ENCODE results near the gene UBAP1L. TPM values are rescaled to one million over a fixed set of nuclear protein-coding genes. Genes with fewer than 3 reads are reported as not detected.
"Not testable (repeated sequence)": the region's sequence is repeated elsewhere in the genome, so short reads cannot be mapped to it uniquely, and the experiment has no call there.

The UBAP1L gene
- polyA plus RNA-seq, 1 donor = 4.9 TPM

DNA sequence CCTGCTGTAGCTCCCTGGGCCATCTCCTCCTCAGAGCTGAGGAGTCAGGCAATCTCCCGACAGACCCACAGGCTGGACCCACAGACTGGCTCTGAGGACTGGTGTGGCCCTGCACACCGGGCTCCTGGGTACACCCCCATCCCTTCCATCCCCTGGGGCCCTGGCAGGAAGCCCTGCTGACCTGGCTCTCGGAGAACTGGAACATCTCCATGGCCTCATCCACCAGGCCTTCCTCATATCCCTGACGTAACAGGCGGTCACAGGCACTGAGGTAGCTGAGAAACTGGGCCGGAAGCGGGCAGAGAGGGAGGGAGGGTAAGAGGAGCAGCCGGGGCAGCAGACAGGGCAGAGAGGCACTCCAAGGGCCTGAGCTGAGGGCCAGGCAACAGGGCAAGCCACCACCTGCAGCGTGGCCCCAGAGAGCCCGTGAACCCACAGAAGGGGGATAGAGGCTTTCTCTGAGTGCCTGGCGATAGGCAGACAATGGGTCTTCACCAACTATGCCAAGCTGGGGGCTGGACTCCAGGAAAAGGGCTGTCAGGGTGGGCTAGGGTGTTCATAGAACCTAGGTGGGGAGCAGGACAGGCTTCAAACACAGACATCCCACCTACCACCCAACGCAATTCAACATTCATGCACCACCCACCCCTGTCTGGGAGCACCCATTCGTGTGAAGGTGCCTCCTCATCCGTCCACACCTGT is 20.6 kb downstream of the UBAP1L start:
- Histone ChIP-seq H3K4me1 (ENCODE audit: control insufficient read depth, insufficient read depth, low read length) (peaks cover 63% of the 10 kb centered on the region), H3K4me3 (ENCODE audit: low read length) (no peak overlapping the region), H3K36me3 (ENCODE audit: control insufficient read depth, insufficient read depth, low read length) (peaks cover 24% of the 10 kb centered on the region), H3K27me3 (ENCODE audit: control insufficient read depth, insufficient read depth, low read length) (no peaks in the 10 kb centered on the region), H3K27ac (ENCODE audit: low read length) (peak overlapping the region; percentile 81), H3K9me3 (ENCODE audit: control insufficient read depth, low read depth, low read length) (no peaks in the 10 kb centered on the region)
- WGBS (ENCODE audit: insufficient coverage, low lambda C conversion rate) = no CpG with 5 or more reads among the region's 14 CpGs
- DNase-seq = peak in 1 of 2 donors; percentile 64

GRCh38 chr15:65093793-65094170 is 21.2 kb downstream of the UBAP1L start:
- not testable (repeated sequence) for DNase-seq; H3K4me3 ChIP-seq (ENCODE audit: low read length); H3K9me3 ChIP-seq (ENCODE audit: control insufficient read depth, low read depth, low read length); H3K27me3 ChIP-seq (ENCODE audit: control insufficient read depth, insufficient read depth, low read length)
- WGBS (ENCODE audit: insufficient coverage, low lambda C conversion rate) = no CpG with 5 or more reads among the region's 13 CpGs
- Histone ChIP-seq H3K4me1 (ENCODE audit: control insufficient read depth, insufficient read depth, low read length) (peaks cover 70% of the 10 kb centered on the region), H3K36me3 (ENCODE audit: control insufficient read depth, insufficient read depth, low read length) (peaks cover 17% of the 10 kb centered on the region), H3K27ac (ENCODE audit: low read length) (peak overlapping the region; percentile 81)

DNA sequence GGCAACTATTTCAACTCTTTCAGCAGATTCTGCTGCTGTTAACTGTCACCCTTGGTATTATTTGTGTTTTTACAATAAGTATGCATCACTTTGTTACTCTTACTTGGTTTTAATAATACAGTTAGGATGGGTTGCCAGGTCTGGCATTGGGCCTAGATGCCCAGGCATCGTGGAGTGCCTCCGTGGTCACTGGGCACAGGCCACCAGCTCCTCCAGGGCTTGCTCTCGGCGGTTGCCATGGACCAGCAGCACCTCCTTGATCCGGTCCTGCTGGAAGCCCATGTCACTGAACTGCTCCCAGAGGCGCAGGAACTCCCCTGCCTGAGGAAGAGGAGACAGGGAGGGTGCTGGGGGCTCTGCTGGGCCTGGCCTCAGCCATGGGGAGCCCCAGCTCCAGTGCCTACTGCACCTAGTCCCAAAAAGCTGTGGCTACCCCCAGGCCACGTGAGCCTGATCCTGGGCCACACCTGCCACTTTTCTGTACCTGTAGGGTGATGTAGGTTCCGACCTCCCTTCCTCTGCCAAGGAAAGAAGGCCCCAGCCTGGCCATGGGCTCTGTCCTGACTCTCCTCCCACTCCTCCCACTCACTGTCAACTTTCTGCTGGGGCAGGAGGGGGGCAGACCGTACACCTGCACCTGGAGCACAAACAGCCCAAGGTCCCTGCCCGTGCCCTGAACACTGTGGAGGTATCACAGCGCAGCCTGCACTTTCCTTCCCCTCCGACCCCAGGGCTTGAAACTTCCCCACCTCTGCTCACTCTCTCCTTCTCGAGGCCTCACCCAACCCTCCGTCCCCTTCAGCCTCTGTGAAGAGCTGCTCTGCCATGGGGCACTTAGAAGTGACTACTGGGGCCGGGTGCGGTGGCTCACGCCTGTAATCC is 21.8 kb downstream of the UBAP1L start:
- Histone ChIP-seq H3K27ac (ENCODE audit: low read length) (peak overlapping the region; percentile 81), H3K4me1 (ENCODE audit: control insufficient read depth, insufficient read depth, low read length) (peaks cover 76% of the 10 kb centered on the region), H3K4me3 (ENCODE audit: low read length) (no peak overlapping the region), H3K27me3 (ENCODE audit: control insufficient read depth, insufficient read depth, low read length) (no peaks in the 10 kb centered on the region), H3K9me3 (ENCODE audit: control insufficient read depth, low read depth, low read length) (no peaks in the 10 kb centered on the region), H3K36me3 (ENCODE audit: control insufficient read depth, insufficient read depth, low read length) (peaks cover 11% of the 10 kb centered on the region)
- DNase-seq = no peak
- WGBS (ENCODE audit: insufficient coverage, low lambda C conversion rate) = no CpG with 5 or more reads among the region's 17 CpGs

DNA sequence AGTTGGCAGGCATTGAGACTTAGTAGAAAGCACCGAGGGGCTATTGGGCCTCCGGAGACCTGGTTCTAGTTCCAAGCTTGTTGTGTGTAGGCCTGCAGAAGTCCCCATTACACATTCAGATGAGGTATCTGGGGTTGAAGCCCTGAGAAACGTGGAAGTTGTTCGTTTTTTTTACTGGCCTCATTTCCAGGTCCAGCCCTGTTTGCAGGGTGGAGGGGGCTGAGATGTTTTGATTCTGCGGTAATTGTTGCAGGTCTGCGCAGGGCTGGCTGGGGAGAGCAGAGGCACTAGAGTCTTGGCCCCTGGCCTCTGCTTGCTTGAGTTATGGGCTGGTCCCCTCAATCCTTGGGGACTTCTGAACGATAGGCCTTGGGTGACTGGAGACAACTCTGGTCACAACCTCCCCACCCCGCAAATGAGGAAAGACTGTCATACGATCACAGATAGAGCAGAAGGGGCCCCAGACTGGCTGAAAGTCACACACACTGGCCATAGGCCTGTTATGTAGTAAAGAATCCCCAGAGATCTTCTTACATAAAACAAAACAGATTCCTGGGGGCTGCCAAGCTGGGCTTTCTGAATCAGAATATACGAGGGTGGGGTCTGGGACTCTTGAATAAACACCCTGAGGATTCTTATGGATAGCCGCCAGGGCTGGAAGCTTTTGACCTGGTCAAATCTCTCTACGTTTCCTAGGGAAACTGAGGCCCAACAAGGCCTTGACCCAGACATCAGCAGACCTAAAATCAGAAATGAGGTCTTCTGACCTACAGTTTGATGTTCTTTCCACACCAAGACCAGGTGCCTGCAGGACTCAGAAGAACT is 22.8 kb downstream of the UBAP1L start:
- Histone ChIP-seq H3K27ac (ENCODE audit: low read length) (peak overlapping the region; percentile 54), H3K4me3 (ENCODE audit: low read length) (no peak overlapping the region), H3K36me3 (ENCODE audit: control insufficient read depth, insufficient read depth, low read length) (peaks cover under 1% of the 10 kb centered on the region), H3K4me1 (ENCODE audit: control insufficient read depth, insufficient read depth, low read length) (peaks cover 86% of the 10 kb centered on the region), H3K9me3 (ENCODE audit: control insufficient read depth, low read depth, low read length) (no peaks in the 10 kb centered on the region), H3K27me3 (ENCODE audit: control insufficient read depth, insufficient read depth, low read length) (no peaks in the 10 kb centered on the region)
- DNase-seq = peak in 1 of 2 donors; percentile 57
- WGBS (ENCODE audit: insufficient coverage, low lambda C conversion rate) = no CpG with 5 or more reads among the region's 12 CpGs

- H3K36me3 ChIP-seq (ENCODE audit: control insufficient read depth, insufficient read depth, low read length) = no peaks in the 10 kb centered on the region
- H3K27ac ChIP-seq (ENCODE audit: low read length) = peak overlapping the region; percentile 97
- peaks cover 76% of the 10 kb centered on the region for H3K4me1 ChIP-seq (ENCODE audit: control insufficient read depth, insufficient read depth, low read length)
- no peaks in the 10 kb centered on the region for H3K27me3 ChIP-seq (ENCODE audit: control insufficient read depth, insufficient read depth, low read length)
- no CpG with 5 or more reads among the region's 5 CpGs for WGBS (ENCODE audit: insufficient coverage, low lambda C conversion rate)
- peak; percentile 80 to 89 for DNase-seq
- no peak overlapping the region for H3K4me3 ChIP-seq (ENCODE audit: low read length)
- H3K9me3 ChIP-seq (ENCODE audit: control insufficient read depth, low read depth, low read length) = no peaks in the 10 kb centered on the region
These were observed 25.7 kb downstream of the UBAP1L start for GRCh38 chr15:65089206-65089824.

- H3K4me3 ChIP-seq (ENCODE audit: low read length) = no peak overlapping the region
- H3K27ac ChIP-seq (ENCODE audit: low read length) = peak overlapping the region; percentile 97
- no CpG with 5 or more reads among the region's 6 CpGs for WGBS (ENCODE audit: insufficient coverage, low lambda C conversion rate)
- no peaks in the 10 kb centered on the region for H3K27me3 ChIP-seq (ENCODE audit: control insufficient read depth, insufficient read depth, low read length)
- H3K36me3 ChIP-seq (ENCODE audit: control insufficient read depth, insufficient read depth, low read length) = no peaks in the 10 kb centered on the region
- no peaks in the 10 kb centered on the region for H3K9me3 ChIP-seq (ENCODE audit: control insufficient read depth, low read depth, low read length)
- peaks cover 70% of the 10 kb centered on the region for H3K4me1 ChIP-seq (ENCODE audit: control insufficient read depth, insufficient read depth, low read length)
- peak; percentile 90 to 95 for DNase-seq
These were observed 26.4 kb downstream of the UBAP1L start for GRCh38 chr15:65088643-65089021.

DNA sequence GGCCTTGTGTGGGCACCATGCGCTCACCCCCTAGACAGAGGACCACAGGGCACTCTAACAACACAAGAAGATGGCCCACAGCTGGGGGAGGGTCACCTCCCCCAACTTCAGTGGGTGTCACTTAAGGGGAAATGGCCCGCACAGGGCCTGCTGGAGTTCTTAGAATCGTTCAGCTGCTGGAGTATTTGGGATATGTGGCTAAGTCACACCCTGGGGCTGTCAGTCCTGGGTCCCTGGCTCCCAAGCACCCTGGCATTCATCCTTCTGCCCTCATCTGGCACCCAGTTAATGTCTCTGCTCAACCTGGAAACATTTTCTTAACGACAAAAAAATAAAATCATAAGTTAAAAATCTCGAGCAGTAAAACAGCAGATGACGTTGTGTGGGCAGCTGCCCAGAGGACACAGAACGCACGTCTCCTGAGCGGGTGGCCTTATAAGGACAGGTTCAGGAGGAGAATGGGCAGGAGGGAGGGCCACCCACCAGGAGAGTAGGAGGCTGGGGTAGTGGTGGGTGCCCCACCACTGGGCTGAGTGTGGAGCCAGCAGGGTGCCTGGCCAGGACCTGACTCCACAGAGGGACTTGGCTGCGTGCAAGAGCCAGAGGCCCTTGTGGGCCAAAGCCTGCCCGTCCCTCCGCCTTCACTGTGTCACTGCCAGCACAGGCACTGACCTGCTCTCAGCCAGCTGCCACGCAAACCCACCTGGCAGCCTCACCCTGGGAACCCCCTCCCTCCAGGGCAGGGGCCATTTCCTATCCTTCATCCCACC is 26.9 kb downstream of the UBAP1L start:
- Histone ChIP-seq H3K36me3 (ENCODE audit: control insufficient read depth, insufficient read depth, low read length) (no peaks in the 10 kb centered on the region), H3K9me3 (ENCODE audit: control insufficient read depth, low read depth, low read length) (no peaks in the 10 kb centered on the region), H3K4me1 (ENCODE audit: control insufficient read depth, insufficient read depth, low read length) (peaks cover 70% of the 10 kb centered on the region), H3K27me3 (ENCODE audit: control insufficient read depth, insufficient read depth, low read length) (no peaks in the 10 kb centered on the region), H3K27ac (ENCODE audit: low read length) (peak overlapping the region; percentile 97), H3K4me3 (ENCODE audit: low read length) (no peak overlapping the region)
- 55% methylated on average over 2 of the region's 13 CpGs for WGBS (ENCODE audit: insufficient coverage, low lambda C conversion rate)
- DNase-seq = no peak

GRCh38 chr15:65087411-65087810 is 27.6 kb downstream of the UBAP1L start:
- no CpG with 5 or more reads among the region's 3 CpGs for WGBS (ENCODE audit: insufficient coverage, low lambda C conversion rate)
- peak in 1 of 2 donors; percentile 42 for DNase-seq
- no peak overlapping the region for H3K4me3 ChIP-seq (ENCODE audit: low read length)

DNA sequence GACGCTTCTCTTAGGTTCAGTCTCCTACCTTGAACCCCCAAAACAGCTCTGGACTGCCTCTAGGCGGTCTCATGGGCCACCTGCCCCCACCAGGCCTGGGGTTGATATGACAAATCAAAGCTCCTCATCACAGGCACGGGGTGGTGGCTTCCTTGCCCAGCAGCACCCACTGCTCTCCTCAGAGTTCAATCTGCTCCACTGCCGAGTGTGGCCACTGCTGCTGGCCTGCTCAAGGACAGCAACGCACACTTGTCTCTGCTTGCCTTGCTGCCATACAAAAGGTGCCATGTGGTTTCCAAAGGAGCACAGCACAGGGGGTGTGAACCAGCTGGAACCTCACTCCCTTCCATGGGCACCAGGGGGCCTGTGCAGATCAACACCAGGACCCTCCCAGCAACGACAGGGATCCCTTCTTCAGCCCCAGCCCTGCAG is 28.3 kb downstream of the UBAP1L start:
- Histone ChIP-seq H3K4me3 (ENCODE audit: low read length) (no peak overlapping the region), H3K27me3 (ENCODE audit: control insufficient read depth, insufficient read depth, low read length) (no peaks in the 10 kb centered on the region), H3K27ac (ENCODE audit: low read length) (no peak overlapping the region), H3K9me3 (ENCODE audit: control insufficient read depth, low read depth, low read length) (no peaks in the 10 kb centered on the region), H3K36me3 (ENCODE audit: control insufficient read depth, insufficient read depth, low read length) (no peaks in the 10 kb centered on the region), H3K4me1 (ENCODE audit: control insufficient read depth, insufficient read depth, low read length) (peaks cover 72% of the 10 kb centered on the region)
- no CpG with 5 or more reads among the region's 6 CpGs for WGBS (ENCODE audit: insufficient coverage, low lambda C conversion rate)
- DNase-seq = no peak

More at GRCh38 chr15:65087411-65087810, 27.6 kb downstream of the UBAP1L start:
- Histone ChIP-seq H3K4me1 (ENCODE audit: control insufficient read depth, insufficient read depth, low read length) (peaks cover 70% of the 10 kb centered on the region), H3K36me3 (ENCODE audit: control insufficient read depth, insufficient read depth, low read length) (no peaks in the 10 kb centered on the region), H3K9me3 (ENCODE audit: control insufficient read depth, low read depth, low read length) (no peaks in the 10 kb centered on the region), H3K27ac (ENCODE audit: low read length) (peak overlapping the region; percentile 97), H3K27me3 (ENCODE audit: control insufficient read depth, insufficient read depth, low read length) (no peaks in the 10 kb centered on the region)
